ENCODE data around the gene FAM180B.
"Not testable (repeated sequence)": the region's sequence is repeated elsewhere in the genome, so short reads cannot be mapped to it uniquely, and the experiment has no call there.

The FAM180B gene

DNA sequence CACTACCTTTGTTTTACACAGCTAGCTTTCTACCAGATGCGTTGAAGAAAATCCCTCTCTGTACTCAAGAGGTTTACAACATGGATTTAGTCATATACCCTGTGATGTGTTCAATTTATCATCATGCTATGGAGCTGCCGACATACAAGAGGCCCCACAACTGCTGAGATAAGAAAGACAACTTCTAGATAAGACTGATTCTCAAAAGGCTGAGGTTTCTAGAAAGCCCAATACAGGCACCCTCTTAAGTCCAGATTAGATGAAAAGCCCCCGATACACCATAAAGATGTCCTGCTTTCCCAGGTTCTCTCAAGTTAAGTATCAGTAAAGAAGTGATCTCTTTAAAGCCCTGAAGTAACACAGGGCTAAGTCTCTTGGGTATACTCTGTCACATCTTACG lies 41.5 kb downstream of the FAM180B start:
- TF ChIP-seq TCF4 (CRISPR knock-in tag; IDR thresholded peaks at IDR 0.05; ENCODE audit: borderline replicate concordance) (no peak), ZFP3 (CRISPR knock-in tag; IDR thresholded peaks at IDR 0.05) (no peak), RARB (CRISPR knock-in tag; IDR thresholded peaks at IDR 0.05) (no peak), PPARA (CRISPR knock-in tag; IDR thresholded peaks at IDR 0.05; ENCODE audit: borderline replicate concordance) (no peak), BACH2 (CRISPR knock-in tag; IDR thresholded peaks at IDR 0.05; ENCODE audit: borderline replicate concordance) (no peak), CSDC2 (CRISPR knock-in tag; IDR thresholded peaks at IDR 0.05) (no peak), OSR1 (CRISPR knock-in tag; IDR thresholded peaks at IDR 0.05) (no peak), TOX (CRISPR knock-in tag; IDR thresholded peaks at IDR 0.05; ENCODE audit: borderline replicate concordance) (no peak), ISL1 (CRISPR knock-in tag; IDR thresholded peaks at IDR 0.05) (no peak), ZFP30 (CRISPR knock-in tag; IDR thresholded peaks at IDR 0.05) (no peak), GLIS3 (CRISPR knock-in tag; IDR thresholded peaks at IDR 0.05) (no peak), ARNTL (CRISPR knock-in tag; IDR thresholded peaks at IDR 0.05; ENCODE audit: borderline replicate concordance, low read depth) (no peak), ZC3H10 (CRISPR knock-in tag; IDR thresholded peaks at IDR 0.05) (no peak)
- TF ChIP-seq, protein P1, sequence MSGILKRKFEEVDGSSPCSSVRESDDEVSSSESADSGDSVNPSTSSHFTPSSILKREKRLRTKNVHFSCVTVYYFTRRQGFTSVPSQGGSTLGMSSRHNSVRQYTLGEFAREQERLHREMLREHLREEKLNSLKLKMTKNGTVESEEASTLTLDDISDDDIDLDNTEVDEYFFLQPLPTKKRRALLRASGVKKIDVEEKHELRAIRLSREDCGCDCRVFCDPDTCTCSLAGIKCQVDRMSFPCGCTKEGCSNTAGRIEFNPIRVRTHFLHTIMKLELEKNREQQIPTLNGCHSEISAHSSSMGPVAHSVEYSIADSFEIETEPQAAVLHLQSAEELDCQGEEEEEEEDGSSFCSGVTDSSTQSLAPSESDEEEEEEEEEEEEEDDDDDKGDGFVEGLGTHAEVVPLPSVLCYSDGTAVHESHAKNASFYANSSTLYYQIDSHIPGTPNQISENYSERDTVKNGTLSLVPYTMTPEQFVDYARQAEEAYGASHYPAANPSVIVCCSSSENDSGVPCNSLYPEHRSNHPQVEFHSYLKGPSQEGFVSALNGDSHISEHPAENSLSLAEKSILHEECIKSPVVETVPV (CRISPR knock-in tag; IDR thresholded peaks at IDR 0.05): no peak
- TF ChIP-seq, protein P2, sequence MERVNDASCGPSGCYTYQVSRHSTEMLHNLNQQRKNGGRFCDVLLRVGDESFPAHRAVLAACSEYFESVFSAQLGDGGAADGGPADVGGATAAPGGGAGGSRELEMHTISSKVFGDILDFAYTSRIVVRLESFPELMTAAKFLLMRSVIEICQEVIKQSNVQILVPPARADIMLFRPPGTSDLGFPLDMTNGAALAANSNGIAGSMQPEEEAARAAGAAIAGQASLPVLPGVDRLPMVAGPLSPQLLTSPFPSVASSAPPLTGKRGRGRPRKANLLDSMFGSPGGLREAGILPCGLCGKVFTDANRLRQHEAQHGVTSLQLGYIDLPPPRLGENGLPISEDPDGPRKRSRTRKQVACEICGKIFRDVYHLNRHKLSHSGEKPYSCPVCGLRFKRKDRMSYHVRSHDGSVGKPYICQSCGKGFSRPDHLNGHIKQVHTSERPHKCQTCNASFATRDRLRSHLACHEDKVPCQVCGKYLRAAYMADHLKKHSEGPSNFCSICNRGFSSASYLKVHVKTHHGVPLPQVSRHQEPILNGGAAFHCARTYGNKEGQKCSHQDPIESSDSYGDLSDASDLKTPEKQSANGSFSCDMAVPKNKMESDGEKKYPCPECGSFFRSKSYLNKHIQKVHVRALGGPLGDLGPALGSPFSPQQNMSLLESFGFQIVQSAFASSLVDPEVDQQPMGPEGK (CRISPR knock-in tag; IDR thresholded peaks at IDR 0.05; ENCODE audit: borderline replicate concordance): no peak
- TF ChIP-seq, protein P3, sequence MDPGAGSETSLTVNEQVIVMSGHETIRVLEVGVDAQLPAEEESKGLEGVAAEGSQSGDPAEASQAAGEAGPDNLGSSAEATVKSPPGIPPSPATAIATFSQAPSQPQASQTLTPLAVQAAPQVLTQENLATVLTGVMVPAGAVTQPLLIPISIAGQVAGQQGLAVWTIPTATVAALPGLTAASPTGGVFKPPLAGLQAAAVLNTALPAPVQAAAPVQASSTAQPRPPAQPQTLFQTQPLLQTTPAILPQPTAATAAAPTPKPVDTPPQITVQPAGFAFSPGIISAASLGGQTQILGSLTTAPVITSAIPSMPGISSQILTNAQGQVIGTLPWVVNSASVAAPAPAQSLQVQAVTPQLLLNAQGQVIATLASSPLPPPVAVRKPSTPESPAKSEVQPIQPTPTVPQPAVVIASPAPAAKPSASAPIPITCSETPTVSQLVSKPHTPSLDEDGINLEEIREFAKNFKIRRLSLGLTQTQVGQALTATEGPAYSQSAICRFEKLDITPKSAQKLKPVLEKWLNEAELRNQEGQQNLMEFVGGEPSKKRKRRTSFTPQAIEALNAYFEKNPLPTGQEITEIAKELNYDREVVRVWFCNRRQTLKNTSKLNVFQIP (CRISPR knock-in tag; IDR thresholded peaks at IDR 0.05; ENCODE audit: borderline replicate concordance, low read depth): no peak
- no peak for ATAC-seq

DNA sequence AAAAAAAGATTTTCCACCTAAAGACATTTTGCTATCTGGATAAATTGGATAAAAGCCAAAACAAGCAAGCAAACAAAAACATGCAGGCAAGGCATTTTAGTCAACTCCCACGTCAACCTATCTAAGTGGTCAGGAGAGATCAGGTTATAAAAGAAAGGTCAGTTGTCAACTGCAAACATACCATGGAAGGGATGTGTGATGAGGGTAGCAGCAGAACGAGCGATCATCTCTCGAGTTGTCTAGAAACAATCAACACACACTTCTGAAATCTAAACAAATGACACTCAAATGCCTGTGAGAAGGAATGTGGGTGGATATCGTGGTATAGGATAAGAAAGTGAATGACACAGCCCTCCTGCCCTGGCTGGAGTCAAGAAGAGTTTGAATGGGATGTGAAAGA lies 45.0 kb downstream of the FAM180B start:
- no peak for ATAC-seq
- TF ChIP-seq GLIS3 (CRISPR knock-in tag; IDR thresholded peaks at IDR 0.05) (no peak), ZNF8 (CRISPR knock-in tag; IDR thresholded peaks at IDR 0.05) (no peak), RARB (CRISPR knock-in tag; IDR thresholded peaks at IDR 0.05) (no peak), ZFP3 (CRISPR knock-in tag; IDR thresholded peaks at IDR 0.05) (no peak), ZC3H10 (CRISPR knock-in tag; IDR thresholded peaks at IDR 0.05) (no peak), PPARA (CRISPR knock-in tag; IDR thresholded peaks at IDR 0.05; ENCODE audit: borderline replicate concordance) (no peak)
- TF ChIP-seq, protein P3 (CRISPR knock-in tag; IDR thresholded peaks at IDR 0.05; ENCODE audit: borderline replicate concordance, low read depth): no peak

DNA sequence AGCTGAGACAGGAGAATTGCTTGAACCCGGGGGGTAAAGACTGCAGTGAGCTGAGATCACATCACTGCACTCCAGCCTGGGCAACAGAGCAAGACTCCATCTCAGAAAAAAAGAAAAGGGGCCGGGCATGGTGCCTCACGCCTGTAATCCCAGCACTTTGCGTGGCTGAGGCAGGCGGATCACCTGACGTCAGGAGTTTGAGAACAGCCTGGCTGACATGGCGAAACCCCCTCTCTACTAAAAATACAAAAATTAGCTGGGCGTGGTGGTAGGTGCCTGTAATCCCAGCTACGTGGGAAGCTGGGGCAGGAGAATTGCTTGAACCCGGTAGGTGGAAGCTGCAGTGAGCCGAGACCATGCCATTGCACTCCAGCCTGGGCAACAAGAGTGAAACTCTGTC lies 49.9 kb downstream of the FAM180B start:
- ATAC-seq: not testable (repeated sequence)

Data from SK-N-SH treated with all-trans-retinoic acid at 6 μM for 48 hours (cell line).